Breast epithelium (tissue), 3 donors: ENCODE results near the gene MUC4.
"Not testable (repeated sequence)": the region's sequence is repeated elsewhere in the genome, so short reads cannot be mapped to it uniquely, and the experiment has no call there.

ENCODE experiments used
- CTCF ChIP-seq, 3 donors: fragments of 450-650 bp; IDR thresholded peaks; one replicate each; pipeline ENCODE4 v1.5.1; 2016 to 2017; ENCODE audit warnings: antibody characterized with exemption in 3 of 3, mild to moderate bottlenecking in 3 of 3, moderate library complexity in 3 of 3
- POLR2A ChIP-seq: fragments of 450-650 bp; IDR thresholded peaks from one replicate; pipeline ENCODE4 v1.6.1; 2016; ENCODE audit warnings: antibody characterized with exemption, mild to moderate bottlenecking, moderate library complexity

- not testable (repeated sequence) for TF ChIP-seq CTCF (IDR thresholded peaks at IDR 0.05); POLR2A
These were observed 27.7 kb downstream of the MUC4 start for GRCh38 chr3:195784031-195784430.
